AG09319 (cell line): ENCODE measurements around the gene SULT4A1.

ENCODE experiments used
- DNase-seq: peaks from one replicate; pipeline ENCODE4 v3.0.0-alpha.2; 2010; ENCODE audit warnings: low read depth; ENCODE audit errors: extremely low read depth
- CTCF ChIP-seq: IDR thresholded peaks from 2 replicates; pipeline ENCODE4 v1.5.1; 2011; ENCODE audit warnings: low read depth, mild to moderate bottlenecking, inconsistent platforms, low read length, moderate library complexity

SULT4A1 gene

GRCh38 chr22:43783777-43784176 lies 78.5 kb downstream of the SULT4A1 start:
- no peak for DNase-seq

GRCh38 chr22:43782448-43782847 lies 79.9 kb downstream of the SULT4A1 start:
- no peak for DNase-seq
- no peak for TF ChIP-seq CTCF

More at GRCh38 chr22:43783777-43784176, 78.5 kb downstream of the SULT4A1 start:
- TF ChIP-seq CTCF = no peak

- peak; percentile 48 for DNase-seq
- TF ChIP-seq CTCF = no peak
Measured at GRCh38 chr22:43777286-43777685, 85.0 kb downstream of the SULT4A1 start.

- no peak for TF ChIP-seq CTCF
- no peak for DNase-seq
Measured at GRCh38 chr22:43776081-43776670, 86.1 kb downstream of the SULT4A1 start.
